K562 (cell line): ENCODE data around the gene TMEM132C. TPM values are rescaled to one million over a fixed set of nuclear protein-coding genes. Genes with fewer than 3 reads are reported as not detected.

Source experiments
- ATAC-seq: fragments of 200-7000 bp; cut with Tn5 transposase; 3 replicates; pipeline ENCODE4 v1.9.1; 2020; ENCODE audit warnings: moderate library complexity
- BruUV-seq: library from RNA; stranded (reverse); fragments of 400-500 nt; replicated peaks from 2 replicates; lab custom pipeline; 2021; lab: Mats Ljungman, UMichigan
- CTCF ChIA-PET: fragments of 300-600 bp; formaldehyde crosslinking; extraction: SDS; loops from one replicate; lab custom pipeline; 2021; ENCODE audit warnings: low intra/inter-chr PET ratio; lab: Yijun Ruan, JAX
- POLR2A ChIA-PET: fragments of 300-600, 350-650 bp; sonication (Branson Sonifier 250); formaldehyde crosslinking; extraction: SDS; loops from one replicate; lab custom pipeline; 2021; ENCODE audit warnings: antibody characterized with exemption, inconsistent platforms; lab: Yijun Ruan, JAX
- DNase-seq, 4 experiments: peaks; one replicate each; pipeline versions ENCODE4 v3.0.0 to v3.0.0-alpha.2; 2011 to 2018; ENCODE audit warnings: low spot score in 3 of 4, mixed read lengths in 3 of 4; ENCODE audit errors: extremely low read depth in 1 of 4
- FAIRE-seq: peaks from 2 replicates; lab custom pipeline; 2011; peaks lifted over from hg19 to GRCh38; lab: Jason Lieb, UNC
- H2AFZ ChIP-seq: 2 replicates; pipeline ENCODE4 v1.6.0; 2011; ENCODE audit warnings: low read depth, low read length, control low read depth, inconsistent platforms
- H3K27ac ChIP-seq: fragments of 200-600 bp; 3 replicates; pipeline ENCODE4 v1.8.0; 2011; ENCODE audit warnings: low read depth, mild to moderate bottlenecking, control low read depth, inconsistent platforms, low read length, moderate library complexity, mixed read lengths; ENCODE audit errors: extremely low read depth
- H3K27me3 ChIP-seq, 2 experiments: fragments of 300-600 bp in 1 of 2; 2 replicates in 1 of 2; 3 replicates in 1 of 2; pipeline versions ENCODE4 v1.6.0 to v1.8.0; 2011; ENCODE audit warnings: inconsistent platforms in 2 of 2, low read length in 2 of 2, mild to moderate bottlenecking in 1 of 2, mixed read lengths in 1 of 2, moderate library complexity in 1 of 2; ENCODE audit not compliant: control insufficient read depth in 2 of 2, insufficient read depth in 2 of 2
- H3K36me3 ChIP-seq: fragments of 300-600 bp; 3 replicates; pipeline ENCODE4 v1.8.0; 2011; ENCODE audit warnings: mild to moderate bottlenecking, low read length, inconsistent platforms; ENCODE audit not compliant: control insufficient read depth, insufficient read depth
- H3K4me1 ChIP-seq, 2 experiments: fragments of 200-600 bp in 1 of 2; replicated peaks in 1 of 2; 2 replicates in 1 of 2; 3 replicates in 1 of 2; pipeline versions ENCODE4 v1.5.1 to v1.8.0; 2011; ENCODE audit warnings: inconsistent platforms in 2 of 2, low read length in 2 of 2, mild to moderate bottlenecking in 1 of 2, mixed read lengths in 1 of 2, moderate library complexity in 1 of 2; ENCODE audit not compliant: control insufficient read depth in 2 of 2, insufficient read depth in 2 of 2
- H3K4me2 ChIP-seq: 2 replicates; pipeline ENCODE4 v1.6.1; 2011; ENCODE audit warnings: low read length, control low read depth, inconsistent platforms, mixed read lengths; ENCODE audit not compliant: insufficient read depth
- H3K4me3 ChIP-seq: fragments of 200-600 bp; sonication (generic), shearing (Covaris generic); 2 replicates; pipeline ENCODE4 v1.5.1; 2016; ENCODE audit warnings: control low read depth, inconsistent platforms
- H3K79me2 ChIP-seq: fragments of 200-600 bp; 3 replicates; pipeline ENCODE4 v1.8.0; 2011; ENCODE audit warnings: low read length, inconsistent platforms; ENCODE audit not compliant: control insufficient read depth, insufficient read depth
- H3K9ac ChIP-seq, 2 experiments: 2 replicates each; pipeline versions ENCODE4 v1.6.0 to v1.6.1; 2011; ENCODE audit warnings: low read depth in 2 of 2, low read length in 2 of 2, control low read depth in 1 of 2, inconsistent platforms in 1 of 2, mild to moderate bottlenecking in 1 of 2, mixed read lengths in 1 of 2; ENCODE audit not compliant: insufficient read depth in 1 of 2
- H3K9me1 ChIP-seq: one replicate; pipeline ENCODE4 v1.6.0; 2011; ENCODE audit warnings: inconsistent platforms, mild to moderate bottlenecking, low read length, moderate library complexity; ENCODE audit not compliant: control insufficient read depth, insufficient read depth
- H3K9me3 ChIP-seq: replicated peaks from 2 replicates; pipeline ENCODE4 v1.5.1; 2011; ENCODE audit warnings: low read depth, low read length, inconsistent platforms; ENCODE audit not compliant: control insufficient read depth, insufficient read depth
- H4K20me1 ChIP-seq: replicated peaks from 2 replicates; pipeline ENCODE4 v1.6.1; 2011; ENCODE audit warnings: low read length, inconsistent platforms, mixed read lengths; ENCODE audit not compliant: control insufficient read depth, insufficient read depth
- ASH1L ChIP-seq: fragments of 450-650 bp; IDR thresholded peaks from 2 replicates; pipeline ENCODE4 v1.6.1; 2018; ENCODE audit warnings: borderline replicate concordance, mild to moderate bottlenecking, low read depth; ENCODE audit not compliant: partially characterized antibody
- FOXK2 ChIP-seq, 2 experiments: fragments of 450-650 bp; IDR thresholded peaks in 1 of 2; conservative IDR thresholded peaks in 1 of 2; 2 replicates each; pipeline ENCODE4 v1.6.1; 2016; ENCODE audit warnings: low read depth in 2 of 2, mild to moderate bottlenecking in 1 of 2
- HOXB6 ChIP-seq: fragments of 250-450 bp; sonication (Bioruptor Pico); IDR thresholded peaks from 2 replicates; pipeline ENCODE4 v1.5.1; 2022; ENCODE audit warnings: mild to moderate bottlenecking, borderline replicate concordance
- MITF ChIP-seq: IDR thresholded peaks from 2 replicates; pipeline ENCODE4 v1.6.1; 2014; ENCODE audit warnings: antibody characterized with exemption
- NFXL1 ChIP-seq: fragments of 450-650 bp; formaldehyde crosslinking; IDR thresholded peaks from 2 replicates; pipeline ENCODE4 v1.4.0; 2021; ENCODE audit warnings: mild to moderate bottlenecking
- NR2F6 ChIP-seq: fragments of 450-650 bp; formaldehyde crosslinking; IDR thresholded peaks from 2 replicates; pipeline ENCODE4 v1.4.0; 2020; ENCODE audit warnings: mild to moderate bottlenecking
- RFX1 ChIP-seq: fragments of 450-650 bp; IDR thresholded peaks from 2 replicates; pipeline ENCODE4 v1.6.1; 2016; ENCODE audit warnings: mild to moderate bottlenecking, moderate library complexity
- SNRNP70 ChIP-seq: fragments of 200-400 bp; formaldehyde crosslinking; optimal IDR thresholded peaks from 2 replicates; pipeline ENCODE3; 2017; ENCODE audit warnings: low read depth, low read length
- TCFL5 ChIP-seq: fragments of 250-450 bp; sonication (Bioruptor Pico); conservative IDR thresholded peaks from 2 replicates; pipeline ENCODE4 v1.6.1; 2021; ENCODE audit warnings: mild to moderate bottlenecking, moderate library complexity, matching md5 sums
- VEZF1 ChIP-seq: fragments of 200-800 bp; sonication (Bioruptor generic); IDR thresholded peaks from 2 replicates; pipeline ENCODE4 v1.6.1; 2017; ENCODE audit warnings: missing genetic modification characterization, missing compliant biosample characterization
- ZEB2 ChIP-seq: fragments of 450-650 bp; IDR thresholded peaks from 2 replicates; pipeline ENCODE4 v1.6.1; 2016
- WGBS: fragments of 100-300 bp; shearing (Covaris generic); methylation state at CpG from one replicate; pipeline ENCODE4 v1.1.6; 2016; ENCODE audit warnings: low coverage, mixed read lengths; ENCODE audit not compliant: insufficient coverage; ENCODE audit errors: missing lambda C conversion rate; 5-methylcytosine and 5-hydroxymethylcytosine counted together
- in situ Hi-C: fragments of 300-500 bp; cut with MboI; formaldehyde crosslinking; loops from 4 replicates; pipeline ENCODE4 v1.15.0; 2018; ENCODE audit warnings: inconsistent platforms, mixed read lengths
- intact Hi-C: fragments of 100-400 bp; cut with micrococcal nuclease; formaldehyde crosslinking; loops from 2 replicates; pipeline ENCODE4 v1.14.2; 2022
- polyA plus RNA-seq, 8 experiments: library from polyadenylated mRNA; depleted of rRNA in 4 of 8; stranded (reverse) in 5 of 8; unstranded in 3 of 8; fragments of >200 nt; fragmentation: Nextera tagmentation in 2 of 8; fragmentation: Illumina TruSeq in 1 of 8; extraction: Ambion mirVana in 2 of 8; extraction: Trizol in 1 of 8; gene quantifications; 2 replicates each; pipeline versions ENCODE4 v1.2.1 to v1.2.3, GENCODE V29; 2011 to 2014; ENCODE audit warnings: inconsistent platforms in 1 of 8, missing spikeins in 1 of 8
- total RNA-seq, 7 experiments: library from RNA; depleted of rRNA in 6 of 7; stranded (reverse); fragments of >200 nt in 6 of 7; fragmentation: Illumina TruSeq in 2 of 7; extraction: Trizol in 2 of 7; gene quantifications; 2 replicates each; pipeline versions ENCODE4 v1.2.1 to v1.2.3, GENCODE V29; 2011 to 2021; ENCODE audit warnings: low replicate concordance in 1 of 7

Gene TMEM132C
- total and polyA plus RNA-seq, 9 of the 15 experiments (the other 6 are each of a cell fraction or from before 2014, with no cell fraction given): not detected

GRCh38 chr12:128672893-128673292 lies 405.9 kb downstream of the TMEM132C start:
- H3K9me1 ChIP-seq: no peaks in the 10 kb centered on the region
- H3K9ac ChIP-seq: no peak overlapping the region
- H3K4me3 ChIP-seq: no peak overlapping the region
- no peak for FAIRE-seq
- H4K20me1 ChIP-seq: no peaks in the 10 kb centered on the region
- H2AFZ ChIP-seq: no peak overlapping the region
- no peaks in the 10 kb centered on the region for H3K36me3 ChIP-seq
- in situ Hi-C loops (no loop called here), intact Hi-C loops (no loop called here)
- CTCF ChIA-PET: interaction anchor here (0.6 kb wide), 1 partner anchor 89 kb away, joined by 4 read pairs; no protein-coding TSS in a partner anchor
- DNase-seq: no peak
- H3K27ac ChIP-seq: no peak overlapping the region
- no peaks in the 10 kb centered on the region for H3K79me2 ChIP-seq
- H3K27me3 ChIP-seq: no peaks in the 10 kb centered on the region
- ATAC-seq: no peak
- POLR2A ChIA-PET: no interaction called here
- BruUV-seq: no TSS peak
- no peak overlapping the region for H3K4me2 ChIP-seq
- no peaks in the 10 kb centered on the region for H3K4me1 ChIP-seq
- WGBS: 0% methylated on average over 4 of the region's 4 CpGs
- TF ChIP-seq MITF (no peak), SNRNP70 (no peak), VEZF1 (no peak), ZEB2 (no peak), HOXB6 (CRISPR knock-in tag) (no peak), TCFL5 (CRISPR knock-in tag) (no peak), ASH1L (no peak), NFXL1 (CRISPR knock-in tag) (no peak), FOXK2 (conservative IDR thresholded peaks at IDR 0.05 in 1 of 2, IDR thresholded peaks at IDR 0.05 in 1 of 2; ENCODE audit: low read depth in 2 of 2) (no peak), RFX1 (no peak), NR2F6 (CRISPR knock-in tag) (no peak)
- no peaks in the 10 kb centered on the region for H3K9me3 ChIP-seq
